ENCODE results near the gene LEMD2. TPM values are rescaled to one million over a fixed set of nuclear protein-coding genes. Genes with fewer than 3 reads are reported as not detected.

The LEMD2 gene
- total RNA-seq, 1 experiment from 2014 or later = 42.1 TPM

- DNase-seq (ENCODE audit: low spot score) = no peak
Measured at GRCh38 chr6:33757906-33758305, 31.0 kb downstream of the LEMD2 start.

- DNase-seq (ENCODE audit: low spot score) = no peak
Measured at GRCh38 chr6:33757113-33757512, 31.8 kb downstream of the LEMD2 start.

GRCh38 chr6:33756211-33756954 is 32.5 kb downstream of the LEMD2 start:
- no peak for DNase-seq (ENCODE audit: low spot score)

GRCh38 chr6:33755070-33755869 is 33.7 kb downstream of the LEMD2 start:
- no peak for DNase-seq (ENCODE audit: low spot score)

GRCh38 chr6:33754222-33754621 is 34.7 kb downstream of the LEMD2 start:
- DNase-seq (ENCODE audit: low spot score) = no peak

- no peak for DNase-seq (ENCODE audit: low spot score)
Measured at GRCh38 chr6:33752646-33753015, 36.3 kb downstream of the LEMD2 start.

GRCh38 chr6:33751771-33752645 is 36.9 kb downstream of the LEMD2 start:
- DNase-seq (ENCODE audit: low spot score) = no peak

GRCh38 chr6:33750244-33750991 is 38.5 kb downstream of the LEMD2 start:
- no peak for DNase-seq (ENCODE audit: low spot score)

- DNase-seq (ENCODE audit: low spot score) = no peak
Measured at GRCh38 chr6:33749401-33749800, 39.5 kb downstream of the LEMD2 start.

GRCh38 chr6:33748841-33749240 is 40.1 kb downstream of the LEMD2 start:
- no peak for DNase-seq (ENCODE audit: low spot score)

GRCh38 chr6:33747823-33748222 is 41.1 kb downstream of the LEMD2 start:
- DNase-seq (ENCODE audit: low spot score) = no peak

GRCh38 chr6:33746651-33747100 is 42.3 kb downstream of the LEMD2 start, which contains the start of gene IP6K3:
TSS of gene IP6K3 (minus strand) at chr6:33746905. CDS start at chr6:33735476, 11,429 bp downstream.
- no peak for DNase-seq (ENCODE audit: low spot score)

GRCh38 chr6:33746036-33746600 is 42.8 kb downstream of the LEMD2 start:
- DNase-seq (ENCODE audit: low spot score) = no peak

GRCh38 chr6:33745548-33745947 is 43.4 kb downstream of the LEMD2 start:
- DNase-seq (ENCODE audit: low spot score) = no peak

- no peak for DNase-seq (ENCODE audit: low spot score)
Measured at GRCh38 chr6:33744895-33745546, 43.9 kb downstream of the LEMD2 start.

GRCh38 chr6:33744001-33744848 is 44.7 kb downstream of the LEMD2 start:
- peak; percentile 77 for DNase-seq (ENCODE audit: low spot score)

- DNase-seq (ENCODE audit: low spot score) = no peak
Measured at GRCh38 chr6:33742837-33743236, 46.1 kb downstream of the LEMD2 start.

- DNase-seq (ENCODE audit: low spot score) = no peak
Measured at GRCh38 chr6:33742092-33742491, 46.8 kb downstream of the LEMD2 start.

- DNase-seq (ENCODE audit: low spot score) = no peak
Measured at GRCh38 chr6:33740794-33741193, 48.1 kb downstream of the LEMD2 start.
